ENCODE measurements around the gene C1orf167.

The C1orf167 gene

GRCh38 chr1:11800756-11801433 is 38.9 kb downstream of the C1orf167 start:
- no peak for DNase-seq (ENCODE audit: low spot score)

GRCh38 chr1:11802616-11802972 is 40.6 kb downstream of the C1orf167 start:
- DNase-seq (ENCODE audit: low spot score) = no peak

GRCh38 chr1:11802973-11803885 is 41.2 kb downstream of the C1orf167 start:
- peak; percentile 85 for DNase-seq (ENCODE audit: low spot score)

- peak; percentile 3 for DNase-seq (ENCODE audit: low spot score)
Observed at GRCh38 chr1:11803924-11804665, 42.1 kb downstream of the C1orf167 start.

- DNase-seq (ENCODE audit: low spot score) = peak; percentile 15
Observed at GRCh38 chr1:11804666-11805421, 42.9 kb downstream of the C1orf167 start.

GRCh38 chr1:11805422-11806306 is 43.7 kb downstream of the C1orf167 start, which contains the start of the genes CLCN6 and MTHFR:
TSS of gene CLCN6 (plus strand) at chr1:11806191. CDS start at chr1:11806263, 72 bp downstream.
TSS of gene MTHFR (minus strand) at chr1:11805964. CDS start at chr1:11803116, 2,848 bp downstream.
- DNase-seq (ENCODE audit: low spot score) = peak; percentile 97

GRCh38 chr1:11806307-11806936 is 44.4 kb downstream of the C1orf167 start:
- DNase-seq (ENCODE audit: low spot score) = peak; percentile 15

- no peak for DNase-seq (ENCODE audit: low spot score)
Observed at GRCh38 chr1:11807133-11807532, 45.1 kb downstream of the C1orf167 start.

GRCh38 chr1:11813021-11813420 is 51.0 kb downstream of the C1orf167 start:
- DNase-seq (ENCODE audit: low spot score) = no peak

GRCh38 chr1:11817192-11817591 is 55.2 kb downstream of the C1orf167 start:
- DNase-seq (ENCODE audit: low spot score) = no peak

GRCh38 chr1:11822091-11822490 is 60.1 kb downstream of the C1orf167 start:
- no peak for DNase-seq (ENCODE audit: low spot score)

- no peak for DNase-seq (ENCODE audit: low spot score)
Observed at GRCh38 chr1:11823366-11824137, 61.6 kb downstream of the C1orf167 start.

GRCh38 chr1:11825131-11825530 is 63.1 kb downstream of the C1orf167 start:
- no peak for DNase-seq (ENCODE audit: low spot score)

- DNase-seq (ENCODE audit: low spot score) = no peak
Observed at GRCh38 chr1:11826946-11827345, 65.0 kb downstream of the C1orf167 start.

GRCh38 chr1:11828511-11828910 is 66.5 kb downstream of the C1orf167 start:
- no peak for DNase-seq (ENCODE audit: low spot score)

- no peak for DNase-seq (ENCODE audit: low spot score)
Observed at GRCh38 chr1:11831945-11832725, 70.1 kb downstream of the C1orf167 start.

GRCh38 chr1:11833497-11833896 is 71.5 kb downstream of the C1orf167 start:
- DNase-seq (ENCODE audit: low spot score) = no peak

- DNase-seq (ENCODE audit: low spot score) = no peak
Observed at GRCh38 chr1:11833900-11834299, 71.9 kb downstream of the C1orf167 start.

Measured in D341Med (cell line).